ENCODE results near the gene TUT1. TPM values are rescaled to one million over a fixed set of nuclear protein-coding genes. Genes with fewer than 3 reads are reported as not detected.
"Not testable (repeated sequence)": the region's sequence is repeated elsewhere in the genome, so short reads cannot be mapped to it uniquely, and the experiment has no call there.

The TUT1 gene
- total RNA-seq, 1 donor from 2014 or later = 22.1 TPM

DNA sequence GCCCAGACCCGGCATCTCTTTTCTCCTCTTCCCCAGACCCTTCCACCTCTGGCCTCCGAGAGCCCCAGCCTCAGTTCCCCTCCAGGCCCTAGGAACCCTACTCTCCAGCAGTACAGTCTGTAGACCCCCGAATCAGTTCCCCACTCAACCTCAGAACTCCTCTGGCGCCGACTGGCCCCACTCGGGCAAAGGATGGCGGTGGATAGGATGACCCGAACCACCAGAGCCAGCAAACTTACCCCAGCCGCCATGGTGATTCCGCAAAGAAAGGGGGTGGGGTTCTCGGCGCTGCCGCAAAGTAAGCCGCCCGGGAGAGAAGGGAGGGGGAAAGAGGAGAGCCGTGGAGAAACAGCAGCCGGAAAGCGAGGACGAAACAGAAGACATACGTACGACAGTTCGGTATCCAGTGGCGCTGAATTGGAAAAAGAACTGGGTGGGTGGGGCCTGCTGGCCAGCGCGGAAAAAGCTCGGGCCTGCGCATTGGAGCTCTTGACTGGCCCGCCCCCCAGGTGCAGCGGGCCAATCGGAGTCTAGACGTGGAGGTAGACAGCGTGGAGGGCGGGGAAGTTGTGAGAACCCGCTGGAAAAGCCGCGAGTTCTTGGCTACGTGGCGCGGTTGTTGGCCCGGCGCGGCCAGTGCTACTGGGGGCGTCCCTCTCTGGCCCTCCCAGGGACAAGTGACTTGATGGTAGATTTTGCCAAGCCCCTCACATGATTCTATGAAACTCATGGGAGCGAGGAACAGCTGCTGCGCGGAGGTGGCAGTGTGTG, 17.5 kb downstream of the TUT1 start, which contains the start of gene EEF1G:
TSS of gene EEF1G (minus strand) at position 300 of the 771 bp plus-strand sequence. CDS start at position 251, 49 bp downstream.
- H3K27ac Mint-ChIP-seq = peak within 1 kb of the TSS; percentile 99
- H3K36me3 Mint-ChIP-seq = peaks cover 37% of the 10 kb centered on the region
- no peaks in the 10 kb centered on the region for H3K9me3 Mint-ChIP-seq
- H3K4me3 Mint-ChIP-seq = peak within 1 kb of the TSS; percentile 98
- peaks cover 36% of the 10 kb centered on the region for H3K4me1 Mint-ChIP-seq (ENCODE audit: unreplicated experiment)
- DNase-seq (ENCODE audit: extremely low spot score, unreplicated experiment) = peak; percentile 98
- TF ChIP-seq, protein P1, sequence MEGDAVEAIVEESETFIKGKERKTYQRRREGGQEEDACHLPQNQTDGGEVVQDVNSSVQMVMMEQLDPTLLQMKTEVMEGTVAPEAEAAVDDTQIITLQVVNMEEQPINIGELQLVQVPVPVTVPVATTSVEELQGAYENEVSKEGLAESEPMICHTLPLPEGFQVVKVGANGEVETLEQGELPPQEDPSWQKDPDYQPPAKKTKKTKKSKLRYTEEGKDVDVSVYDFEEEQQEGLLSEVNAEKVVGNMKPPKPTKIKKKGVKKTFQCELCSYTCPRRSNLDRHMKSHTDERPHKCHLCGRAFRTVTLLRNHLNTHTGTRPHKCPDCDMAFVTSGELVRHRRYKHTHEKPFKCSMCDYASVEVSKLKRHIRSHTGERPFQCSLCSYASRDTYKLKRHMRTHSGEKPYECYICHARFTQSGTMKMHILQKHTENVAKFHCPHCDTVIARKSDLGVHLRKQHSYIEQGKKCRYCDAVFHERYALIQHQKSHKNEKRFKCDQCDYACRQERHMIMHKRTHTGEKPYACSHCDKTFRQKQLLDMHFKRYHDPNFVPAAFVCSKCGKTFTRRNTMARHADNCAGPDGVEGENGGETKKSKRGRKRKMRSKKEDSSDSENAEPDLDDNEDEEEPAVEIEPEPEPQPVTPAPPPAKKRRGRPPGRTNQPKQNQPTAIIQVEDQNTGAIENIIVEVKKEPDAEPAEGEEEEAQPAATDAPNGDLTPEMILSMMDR (conservative IDR thresholded peaks at IDR 0.05) = no peak
- no peaks in the 10 kb centered on the region for H3K27me3 Mint-ChIP-seq

DNA sequence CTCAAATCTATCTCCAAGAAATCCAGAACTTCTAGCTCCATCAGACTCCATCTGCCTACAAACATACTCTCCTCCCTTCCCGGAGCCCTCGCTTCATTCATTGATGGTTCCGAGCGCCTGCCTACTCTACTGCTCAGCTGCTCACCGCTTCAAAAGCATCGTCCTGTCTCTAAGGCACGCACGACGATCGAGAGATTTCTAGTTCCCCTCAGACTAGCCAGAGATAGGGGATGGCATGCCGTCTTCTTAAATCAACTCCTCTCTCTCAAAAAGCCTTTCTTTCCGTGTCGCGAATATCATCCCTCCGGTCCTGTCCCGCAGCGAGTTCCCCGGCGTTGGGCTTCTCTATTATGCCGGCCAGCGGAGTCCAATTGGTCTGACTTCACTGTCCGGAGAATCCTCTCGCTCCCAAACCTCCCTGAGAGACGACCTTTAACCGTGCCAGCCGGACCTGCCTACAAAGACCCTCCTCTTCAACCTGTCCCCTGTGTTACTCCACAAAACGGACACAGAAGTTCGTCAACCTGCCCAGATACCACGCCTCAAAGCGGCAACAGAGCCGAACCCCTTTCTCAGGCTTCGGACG, 18.2 kb downstream of the TUT1 start:
- H3K9me3 Mint-ChIP-seq = no peaks in the 10 kb centered on the region
- H3K4me3 Mint-ChIP-seq = peak overlapping the region; percentile 98
- H3K27ac Mint-ChIP-seq = peak overlapping the region; percentile 99
- DNase-seq (ENCODE audit: extremely low spot score, unreplicated experiment) = no peak
- H3K27me3 Mint-ChIP-seq = no peaks in the 10 kb centered on the region
- TF ChIP-seq, protein P1 (conservative IDR thresholded peaks at IDR 0.05) = no peak
- peaks cover 37% of the 10 kb centered on the region for H3K36me3 Mint-ChIP-seq
- peaks cover 36% of the 10 kb centered on the region for H3K4me1 Mint-ChIP-seq (ENCODE audit: unreplicated experiment)

DNA sequence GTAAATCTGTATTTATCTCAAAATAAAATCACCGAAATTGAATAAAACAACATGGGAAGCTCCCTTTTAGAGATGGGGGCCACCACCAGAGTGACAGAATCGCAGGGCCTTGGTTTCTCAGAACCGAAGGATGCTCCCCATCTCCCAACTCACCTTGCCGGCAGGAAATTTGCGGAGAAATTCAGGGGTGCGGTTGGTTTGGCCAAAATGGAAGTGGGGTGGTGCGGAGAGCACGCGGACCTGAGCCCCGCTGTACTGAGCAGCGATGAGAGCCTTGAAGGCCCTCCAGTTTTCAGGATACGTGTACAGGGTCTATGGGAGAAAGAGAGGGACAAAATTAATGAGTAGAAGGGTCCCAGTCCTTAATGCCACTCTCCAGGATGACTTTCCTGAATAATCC, 18.9 kb downstream of the TUT1 start:
- DNase-seq (ENCODE audit: extremely low spot score, unreplicated experiment) = no peak
- Mint-ChIP-seq H3K27ac (peak overlapping the region; percentile 99), H3K36me3 (peaks cover 38% of the 10 kb centered on the region), H3K4me3 (peak overlapping the region; percentile 98), H3K27me3 (no peaks in the 10 kb centered on the region), H3K4me1 (ENCODE audit: unreplicated experiment) (peaks cover 36% of the 10 kb centered on the region), H3K9me3 (no peaks in the 10 kb centered on the region)
- TF ChIP-seq, protein P1 (conservative IDR thresholded peaks at IDR 0.05) = no peak

DNA sequence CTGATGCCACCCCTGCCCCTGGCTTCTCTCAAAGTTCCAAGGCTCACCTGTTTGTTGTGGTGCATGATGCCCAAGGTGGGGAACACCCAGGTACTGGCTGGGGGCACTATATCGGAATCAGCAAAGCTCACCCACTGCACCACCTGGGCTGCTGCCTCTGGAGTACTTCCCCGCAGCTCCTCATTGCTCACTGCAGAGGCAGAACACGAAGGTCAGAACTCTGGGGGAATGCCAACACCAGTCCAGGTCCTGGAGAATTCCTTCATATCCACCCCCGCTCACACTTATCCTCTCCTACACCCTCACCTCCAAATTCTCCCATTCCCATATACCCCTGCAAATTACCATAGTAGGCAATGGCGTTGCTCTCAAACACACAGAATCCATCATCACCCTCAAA, 19.8 kb downstream of the TUT1 start:
- Mint-ChIP-seq H3K36me3 (peaks cover 41% of the 10 kb centered on the region), H3K4me1 (ENCODE audit: unreplicated experiment) (peaks cover 36% of the 10 kb centered on the region)

DNA sequence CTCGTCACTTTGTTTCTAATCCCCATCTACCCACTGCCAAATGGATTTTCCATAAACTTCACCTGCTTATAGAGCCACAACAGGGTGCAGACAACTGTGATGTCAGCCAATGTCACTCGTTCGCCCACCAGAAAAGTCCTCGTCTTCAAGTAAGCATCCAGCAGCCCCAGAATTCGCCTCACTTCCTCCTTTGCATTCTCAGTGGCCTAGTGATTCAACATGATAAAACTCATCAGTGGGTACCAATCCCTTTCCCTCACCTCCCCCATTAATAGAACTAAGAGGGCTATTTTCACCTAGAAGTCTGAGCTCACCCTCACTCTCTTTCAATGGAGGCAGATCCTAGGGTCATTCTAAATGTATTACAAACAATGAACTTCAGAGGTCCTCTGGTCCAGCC, 20.4 kb downstream of the TUT1 start:
- Mint-ChIP-seq H3K4me3 (peak overlapping the region; percentile 65), H3K4me1 (ENCODE audit: unreplicated experiment) (peaks cover 36% of the 10 kb centered on the region), H3K27ac (peak overlapping the region; percentile 33), H3K36me3 (peaks cover 44% of the 10 kb centered on the region)
- not testable (repeated sequence) for DNase-seq (ENCODE audit: extremely low spot score, unreplicated experiment); H3K9me3 Mint-ChIP-seq; H3K27me3 Mint-ChIP-seq

More for the DNA sequence above, 19.8 kb downstream of the TUT1 start:
- peak overlapping the region; percentile 65 for H3K4me3 Mint-ChIP-seq
- not testable (repeated sequence) for H3K9me3 Mint-ChIP-seq; DNase-seq (ENCODE audit: extremely low spot score, unreplicated experiment); H3K27ac Mint-ChIP-seq; H3K27me3 Mint-ChIP-seq

DNA sequence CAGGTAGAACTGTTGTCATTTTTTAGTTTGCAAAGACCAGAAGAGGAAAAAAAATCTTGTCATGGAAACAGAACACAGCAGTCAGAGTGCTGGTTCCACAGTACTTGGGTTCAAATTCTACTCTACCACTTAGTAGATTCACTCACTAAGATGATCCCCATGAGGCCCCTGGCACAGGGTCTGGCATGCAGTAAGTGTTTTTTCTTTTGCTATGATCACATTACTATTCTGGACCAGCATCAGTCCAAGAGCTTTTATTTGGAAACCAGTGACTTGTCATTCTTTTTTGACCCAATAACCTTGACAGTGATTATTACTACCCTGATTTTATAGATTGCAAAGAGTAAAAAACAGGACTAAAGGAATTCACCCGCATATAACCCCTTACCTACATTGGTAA, 21.7 kb downstream of the TUT1 start:
- Mint-ChIP-seq H3K4me3 (no peak overlapping the region), H3K9me3 (no peaks in the 10 kb centered on the region), H3K36me3 (peaks cover 49% of the 10 kb centered on the region), H3K27me3 (no peaks in the 10 kb centered on the region), H3K4me1 (ENCODE audit: unreplicated experiment) (peaks cover 27% of the 10 kb centered on the region), H3K27ac (peak overlapping the region; percentile 41)
- TF ChIP-seq, protein P1 (conservative IDR thresholded peaks at IDR 0.05) = no peak
- DNase-seq (ENCODE audit: extremely low spot score, unreplicated experiment) = no peak
